Measurements from ENCODE around the gene ETV3.

ETV3 gene

GRCh38 chr1:157117527-157118057, 20.6 kb downstream of the ETV3 start:
- in situ Hi-C loops (cut with MboI; ENCODE audit: low pct_unique_long_range_greater_than_20kb, low sequenced_read_pairs), result no loop called here
- DNase-seq, result no peak

GRCh38 chr1:157116737-157117103, 21.5 kb downstream of the ETV3 start:
- in situ Hi-C loops (cut with MboI; ENCODE audit: low pct_unique_long_range_greater_than_20kb, low sequenced_read_pairs), result no loop called here

GRCh38 chr1:157115851-157116736, 22.1 kb downstream of the ETV3 start:
- no peak for DNase-seq
- in situ Hi-C loops (cut with MboI; ENCODE audit: low pct_unique_long_range_greater_than_20kb, low sequenced_read_pairs), result no loop called here

More at GRCh38 chr1:157116737-157117103, 21.5 kb downstream of the ETV3 start:
- DNase-seq, result no peak

- in situ Hi-C loops (cut with MboI; ENCODE audit: low pct_unique_long_range_greater_than_20kb, low sequenced_read_pairs), result no loop called here
- DNase-seq, result no peak
These were observed 22.8 kb downstream of the ETV3 start for GRCh38 chr1:157115429-157115838.

- no peak for DNase-seq
- in situ Hi-C loops (cut with MboI; ENCODE audit: low pct_unique_long_range_greater_than_20kb, low sequenced_read_pairs), result no loop called here
These were observed 23.7 kb downstream of the ETV3 start for GRCh38 chr1:157114183-157115121.

- in situ Hi-C loops (cut with MboI; ENCODE audit: low pct_unique_long_range_greater_than_20kb, low sequenced_read_pairs), result no loop called here
- no peak for DNase-seq
These were observed 24.6 kb downstream of the ETV3 start for GRCh38 chr1:157113631-157114030.

- DNase-seq, result no peak
- in situ Hi-C loops (cut with MboI; ENCODE audit: low pct_unique_long_range_greater_than_20kb, low sequenced_read_pairs), result no loop called here
These were observed 25.1 kb downstream of the ETV3 start for GRCh38 chr1:157113106-157113505.

- no peak for DNase-seq
- in situ Hi-C loops (cut with MboI; ENCODE audit: low pct_unique_long_range_greater_than_20kb, low sequenced_read_pairs), result no loop called here
These were observed 25.9 kb downstream of the ETV3 start for GRCh38 chr1:157112186-157112867.

- in situ Hi-C loops (cut with MboI; ENCODE audit: low pct_unique_long_range_greater_than_20kb, low sequenced_read_pairs), result no loop called here
- DNase-seq, result no peak
These were observed 26.6 kb downstream of the ETV3 start for GRCh38 chr1:157111396-157112165.

GRCh38 chr1:157110686-157111085, 27.5 kb downstream of the ETV3 start:
- no peak for DNase-seq
- in situ Hi-C loops (cut with MboI; ENCODE audit: low pct_unique_long_range_greater_than_20kb, low sequenced_read_pairs), result no loop called here

GRCh38 chr1:157110003-157110402, 28.2 kb downstream of the ETV3 start:
- in situ Hi-C loops (cut with MboI; ENCODE audit: low pct_unique_long_range_greater_than_20kb, low sequenced_read_pairs), result no loop called here
- DNase-seq, result no peak

GRCh38 chr1:157108448-157108847, 29.7 kb downstream of the ETV3 start:
- DNase-seq, result no peak
- in situ Hi-C loops (cut with MboI; ENCODE audit: low pct_unique_long_range_greater_than_20kb, low sequenced_read_pairs), result no loop called here

GRCh38 chr1:157107702-157108101, 30.5 kb downstream of the ETV3 start:
- in situ Hi-C loops (cut with MboI; ENCODE audit: low pct_unique_long_range_greater_than_20kb, low sequenced_read_pairs), result no loop called here
- no peak for DNase-seq

GRCh38 chr1:157106813-157107189, 31.4 kb downstream of the ETV3 start:
- DNase-seq, result no peak
- in situ Hi-C loops (cut with MboI; ENCODE audit: low pct_unique_long_range_greater_than_20kb, low sequenced_read_pairs), result no loop called here

GRCh38 chr1:157105988-157106812, 32.0 kb downstream of the ETV3 start:
- no peak for DNase-seq
- in situ Hi-C loops (cut with MboI; ENCODE audit: low pct_unique_long_range_greater_than_20kb, low sequenced_read_pairs), result no loop called here

- in situ Hi-C loops (cut with MboI; ENCODE audit: low pct_unique_long_range_greater_than_20kb, low sequenced_read_pairs), result no loop called here
- no peak for DNase-seq
These were observed 32.8 kb downstream of the ETV3 start for GRCh38 chr1:157105298-157105987.

GRCh38 chr1:157104598-157105293, 33.4 kb downstream of the ETV3 start:
- in situ Hi-C loops (cut with MboI; ENCODE audit: low pct_unique_long_range_greater_than_20kb, low sequenced_read_pairs), result no loop called here
- DNase-seq, result no peak
